HFF-Myc (cell line): ENCODE results near the gene SETD6.

Source experiments
- DNase-seq: peaks from one replicate; pipeline ENCODE4 v3.0.0-alpha.2; 2011; ENCODE audit warnings: low read depth; ENCODE audit errors: extremely low read depth
- H3K4me3 ChIP-seq: replicated peaks from 2 replicates; pipeline ENCODE4 v1.5.1; 2011; ENCODE audit warnings: low read depth, mild to moderate bottlenecking, control low read depth, low read length
- TF ChIP-seq, protein P1 (sequence below): IDR thresholded peaks from 2 replicates; pipeline ENCODE4 v1.5.1; 2012; ENCODE audit warnings: mild to moderate bottlenecking, low read depth, low read length, control low read depth; ENCODE audit errors: missing control alignments

SETD6 gene

GRCh38 chr16:58493756-58494431 lies 21.4 kb upstream of the SETD6 start:
- TF ChIP-seq, protein P1, sequence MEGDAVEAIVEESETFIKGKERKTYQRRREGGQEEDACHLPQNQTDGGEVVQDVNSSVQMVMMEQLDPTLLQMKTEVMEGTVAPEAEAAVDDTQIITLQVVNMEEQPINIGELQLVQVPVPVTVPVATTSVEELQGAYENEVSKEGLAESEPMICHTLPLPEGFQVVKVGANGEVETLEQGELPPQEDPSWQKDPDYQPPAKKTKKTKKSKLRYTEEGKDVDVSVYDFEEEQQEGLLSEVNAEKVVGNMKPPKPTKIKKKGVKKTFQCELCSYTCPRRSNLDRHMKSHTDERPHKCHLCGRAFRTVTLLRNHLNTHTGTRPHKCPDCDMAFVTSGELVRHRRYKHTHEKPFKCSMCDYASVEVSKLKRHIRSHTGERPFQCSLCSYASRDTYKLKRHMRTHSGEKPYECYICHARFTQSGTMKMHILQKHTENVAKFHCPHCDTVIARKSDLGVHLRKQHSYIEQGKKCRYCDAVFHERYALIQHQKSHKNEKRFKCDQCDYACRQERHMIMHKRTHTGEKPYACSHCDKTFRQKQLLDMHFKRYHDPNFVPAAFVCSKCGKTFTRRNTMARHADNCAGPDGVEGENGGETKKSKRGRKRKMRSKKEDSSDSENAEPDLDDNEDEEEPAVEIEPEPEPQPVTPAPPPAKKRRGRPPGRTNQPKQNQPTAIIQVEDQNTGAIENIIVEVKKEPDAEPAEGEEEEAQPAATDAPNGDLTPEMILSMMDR: no peak
- no peak for DNase-seq
- H3K4me3 ChIP-seq: no peak overlapping the region

- no peak overlapping the region for H3K4me3 ChIP-seq
- peak; percentile 91 for DNase-seq
- TF ChIP-seq, protein P1: peak; percentile 74
Measured at GRCh38 chr16:58494981-58495520, 20.3 kb upstream of the SETD6 start.

DNA sequence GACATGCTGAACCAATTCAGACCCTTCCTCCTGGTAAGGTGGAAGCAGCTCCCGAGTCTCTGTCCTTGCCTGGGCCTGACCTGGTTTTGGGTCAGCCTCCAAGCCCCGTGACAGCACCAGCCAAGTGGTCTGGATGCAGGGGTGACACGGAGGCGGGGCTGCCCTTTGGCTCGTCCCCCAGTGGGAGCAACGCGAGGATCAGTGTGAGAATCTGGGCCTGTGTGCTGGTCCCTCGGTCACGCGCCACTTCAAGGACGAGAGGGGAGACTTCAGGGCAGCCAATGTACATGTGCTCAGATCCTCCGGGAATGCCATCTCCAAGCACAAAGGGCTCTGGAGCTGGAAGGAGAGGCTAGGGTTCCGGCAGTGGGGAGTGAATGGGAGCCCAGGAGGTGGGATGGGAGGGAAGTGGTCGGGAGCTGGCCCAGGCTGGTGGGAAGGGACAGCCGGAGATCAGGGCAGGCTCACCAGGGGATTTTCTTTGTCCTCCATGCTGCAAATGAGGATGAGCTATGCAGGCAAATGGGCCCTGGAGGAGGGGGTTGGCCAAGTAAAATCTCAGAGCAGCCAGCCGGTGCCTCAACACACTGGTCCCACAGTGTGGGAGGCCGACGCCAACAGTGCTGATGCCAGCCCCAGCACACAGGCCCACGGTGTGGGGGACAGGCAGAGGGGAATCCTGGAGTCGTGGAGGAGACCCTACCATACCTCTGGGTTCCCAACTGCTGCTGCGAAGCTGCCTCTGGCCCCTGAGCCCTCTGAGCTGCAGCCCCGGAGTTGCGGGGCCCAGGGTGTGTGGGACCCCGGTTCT lies 19.6 kb upstream of the SETD6 start:
- no peak overlapping the region for H3K4me3 ChIP-seq
- no peak for DNase-seq
- TF ChIP-seq, protein P1: no peak

- no peak overlapping the region for H3K4me3 ChIP-seq
- TF ChIP-seq, protein P1: no peak
Measured at GRCh38 chr16:58497468-58497867, 17.8 kb upstream of the SETD6 start.

GRCh38 chr16:58497935-58498334 lies 17.4 kb upstream of the SETD6 start:
- H3K4me3 ChIP-seq: no peak overlapping the region
- DNase-seq: no peak
- TF ChIP-seq, protein P1: no peak

More at GRCh38 chr16:58497468-58497867, 17.8 kb upstream of the SETD6 start:
- no peak for DNase-seq

GRCh38 chr16:58498341-58499091 lies 16.8 kb upstream of the SETD6 start:
- no peak for DNase-seq
- H3K4me3 ChIP-seq: no peak overlapping the region
- TF ChIP-seq, protein P1: no peak
